ENCODE results near the gene ZNF616.

GRCh38 chr19:52176574-52176973, 36.8 kb upstream of the ZNF616 start:
- no peak for TF ChIP-seq POLR2A (IDR thresholded peaks at IDR 0.05; ENCODE audit: low read depth, low read length)
- TF ChIP-seq POLR2AphosphoS5 (IDR thresholded peaks at IDR 0.05; ENCODE audit: low read depth, low read length): no peak

All from GM12892 (cell line).